GM12891 (cell line): ENCODE measurements around the gene FRMD8.
A peak's percentile ranks its signal among the peaks of the same experiment; 100 is the strongest.

Experiments used
- DNase-seq: peaks from one replicate; pipeline ENCODE4 v3.0.0; 2011; ENCODE audit warnings: low spot score; ENCODE audit not compliant: insufficient read length
- FAIRE-seq: peaks from 2 replicates; lab custom pipeline; 2011; peaks lifted over from hg19 to GRCh38; lab: Jason Lieb, UNC
- PAX5 ChIP-seq: IDR thresholded peaks from 2 replicates; pipeline ENCODE4 v1.6.1; 2011; ENCODE audit warnings: low read length, moderate library complexity, mild to moderate bottlenecking; ENCODE audit not compliant: insufficient read depth, severe bottlenecking
- POLR2A ChIP-seq: IDR thresholded peaks from 2 replicates; pipeline ENCODE4 v1.6.1; 2011; ENCODE audit warnings: low read depth, low read length, control low read depth
- POLR2AphosphoS5 ChIP-seq: IDR thresholded peaks from 2 replicates; pipeline ENCODE4 v1.6.1; 2011; ENCODE audit warnings: low read depth, low read length, control low read depth
- POU2F2 ChIP-seq: IDR thresholded peaks from 2 replicates; pipeline ENCODE4 v1.6.1; 2011; ENCODE audit warnings: low read depth, mild to moderate bottlenecking, control low read depth, low read length, moderate library complexity
- SPI1 ChIP-seq: IDR thresholded peaks from 2 replicates; pipeline ENCODE4 v1.6.1; 2011; ENCODE audit warnings: low read depth, low read length, control low read depth
- TAF1 ChIP-seq: IDR thresholded peaks from 2 replicates; pipeline ENCODE4 v1.6.1; 2011; ENCODE audit warnings: low read depth, low read length, control low read depth

The FRMD8 gene

GRCh38 chr11:65355013-65355775 lies 31.2 kb upstream of the FRMD8 start:
- TF ChIP-seq SPI1: peak; percentile 92
- no peak for TF ChIP-seq PAX5
- DNase-seq: peak; percentile 71
- FAIRE-seq: peak; percentile 74

- FAIRE-seq (no peak), DNase-seq (no peak)
- TF ChIP-seq POLR2A: no peak
- TF ChIP-seq TAF1: no peak
- no peak for TF ChIP-seq PAX5
- TF ChIP-seq POU2F2: no peak
- TF ChIP-seq POLR2AphosphoS5: no peak
- no peak for TF ChIP-seq SPI1
These were observed 30.6 kb upstream of the FRMD8 start for GRCh38 chr11:65355776-65356393.

DNA sequence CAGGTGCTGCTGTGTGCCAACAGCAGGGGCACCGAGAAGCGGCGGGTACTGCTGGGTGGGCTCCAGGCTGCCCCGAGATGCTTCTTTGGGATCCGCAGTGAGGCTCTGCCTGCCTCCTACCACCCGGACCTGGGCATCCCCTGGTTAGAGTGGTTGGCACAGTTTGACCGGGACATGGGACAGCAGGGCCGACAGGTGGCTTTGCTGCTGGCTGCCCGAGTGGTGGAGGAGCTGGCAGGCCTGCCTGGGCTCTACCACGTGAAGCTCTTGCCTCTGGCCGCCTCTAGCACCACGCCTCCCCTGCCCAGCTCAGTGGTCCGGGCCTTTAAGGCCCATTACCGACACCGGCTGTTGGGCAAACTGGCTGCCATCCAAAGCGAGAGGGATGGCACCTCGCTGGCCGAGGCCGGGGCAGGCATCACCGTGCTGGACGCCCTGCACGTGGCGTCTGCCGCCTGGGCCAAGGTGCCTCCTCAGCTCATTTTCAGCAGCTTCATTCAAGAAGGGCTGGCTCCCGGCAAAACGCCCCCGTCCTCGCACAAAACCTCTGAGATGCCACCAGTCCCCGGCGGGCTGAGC lies 30.0 kb upstream of the FRMD8 start:
- no peak for FAIRE-seq
- no peak for DNase-seq
- no peak for TF ChIP-seq TAF1
- TF ChIP-seq POU2F2: no peak
- TF ChIP-seq POLR2A: no peak
- no peak for TF ChIP-seq SPI1
- no peak for TF ChIP-seq POLR2AphosphoS5
- no peak for TF ChIP-seq PAX5

DNA sequence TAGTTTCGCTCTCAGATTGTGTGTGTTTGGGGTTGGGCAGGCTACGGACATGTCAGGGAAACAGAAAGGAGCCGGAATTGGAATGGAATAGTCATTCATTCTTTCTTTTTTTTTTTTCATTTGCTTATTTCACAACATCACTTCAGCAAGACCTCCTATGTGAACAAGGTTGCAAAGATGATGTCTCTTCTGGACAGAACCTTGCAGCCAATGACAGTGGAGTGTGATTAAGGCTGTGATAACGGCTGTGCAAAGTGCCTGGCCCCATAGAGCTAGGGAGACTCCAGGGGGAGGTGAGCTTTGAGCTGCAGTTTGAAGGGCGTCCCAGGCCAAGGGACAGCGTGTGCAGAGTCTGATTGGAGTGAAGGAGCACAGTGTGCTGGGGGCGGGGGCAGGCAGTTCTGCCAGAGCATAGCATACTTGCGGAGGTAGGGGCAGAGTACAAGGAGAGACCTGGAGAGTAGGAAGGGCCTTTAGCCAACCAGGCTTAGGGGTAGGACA lies 28.5 kb upstream of the FRMD8 start:
- TF ChIP-seq PAX5 (no peak), POLR2A (no peak), POLR2AphosphoS5 (no peak), POU2F2 (no peak), SPI1 (no peak), TAF1 (no peak)
- DNase-seq (no peak), FAIRE-seq (no peak)

- TF ChIP-seq POU2F2 (no peak), PAX5 (no peak), POLR2AphosphoS5 (no peak), TAF1 (no peak), SPI1 (no peak), POLR2A (no peak)
- DNase-seq (no peak), FAIRE-seq (no peak)
These were observed 24.0 kb upstream of the FRMD8 start for GRCh38 chr11:65362320-65362931.

- FAIRE-seq: no peak
- TF ChIP-seq PAX5: no peak
- TF ChIP-seq POLR2A: no peak
- TF ChIP-seq POLR2AphosphoS5: no peak
- no peak for TF ChIP-seq TAF1
- no peak for TF ChIP-seq POU2F2
- TF ChIP-seq SPI1: no peak
- no peak for DNase-seq
These were observed 23.5 kb upstream of the FRMD8 start for GRCh38 chr11:65362966-65363365.

DNA sequence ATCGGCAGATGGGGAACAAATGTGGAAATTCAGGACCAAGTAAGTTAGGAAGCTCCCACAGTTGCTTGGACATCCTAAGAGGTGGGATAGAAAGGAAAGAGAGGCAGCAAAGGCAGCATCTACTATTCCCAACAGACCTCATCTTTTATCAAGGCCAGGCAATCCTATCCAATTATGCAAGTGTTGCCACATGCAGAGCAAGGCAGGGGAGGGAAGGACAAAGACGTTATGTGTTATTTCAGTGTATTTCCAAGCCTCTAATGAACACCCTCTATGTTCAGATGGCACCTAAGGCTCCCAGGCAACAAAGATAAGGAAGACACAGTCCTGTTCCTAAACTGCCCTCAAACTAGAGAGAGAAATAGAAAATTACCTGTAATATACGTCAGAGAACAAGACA lies 22.7 kb upstream of the FRMD8 start:
- no peak for DNase-seq
- no peak for TF ChIP-seq PAX5
- no peak for TF ChIP-seq POLR2A
- TF ChIP-seq SPI1: no peak
- no peak for TF ChIP-seq TAF1
- no peak for TF ChIP-seq POLR2AphosphoS5
- no peak for TF ChIP-seq POU2F2
- FAIRE-seq: no peak

DNA sequence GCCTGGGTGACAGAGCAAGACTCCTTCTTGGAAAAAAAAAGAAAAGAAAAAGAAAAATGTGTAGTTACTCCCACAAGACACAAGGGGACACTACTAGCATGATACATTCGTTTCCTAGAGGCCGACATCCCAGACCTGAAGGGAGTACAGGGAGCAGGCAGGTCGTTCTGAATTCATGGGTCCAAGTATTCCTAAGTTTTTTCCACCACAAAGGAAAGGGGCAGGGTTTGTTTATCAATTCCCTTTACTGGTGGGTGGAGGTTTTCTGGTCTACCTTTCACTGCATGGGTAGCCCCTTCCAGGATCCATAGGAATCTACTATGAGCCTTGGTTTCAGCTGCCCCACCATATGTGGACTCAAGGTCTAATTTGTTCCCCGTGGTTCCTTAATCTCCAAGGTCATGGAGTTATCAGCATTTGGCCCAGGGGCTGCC lies 20.1 kb upstream of the FRMD8 start:
- peak; percentile 67 for DNase-seq
- TF ChIP-seq TAF1 (no peak), POLR2A (no peak)
- no peak for FAIRE-seq

GRCh38 chr11:65370659-65371049 lies 15.8 kb upstream of the FRMD8 start:
- no peak for TF ChIP-seq POLR2AphosphoS5
- TF ChIP-seq SPI1: no peak
- TF ChIP-seq POLR2A: no peak
- no peak for TF ChIP-seq PAX5
- no peak for TF ChIP-seq TAF1
- TF ChIP-seq POU2F2: no peak
- FAIRE-seq: no peak

More at GRCh38 chr11:65370659-65371049, 15.8 kb upstream of the FRMD8 start:
- DNase-seq: no peak
